Measurements from ENCODE around the gene LRRC25. TPM values are rescaled to one million over a fixed set of nuclear protein-coding genes. Genes with fewer than 3 reads are reported as not detected.

LRRC25 gene
- total RNA-seq, 3 donors from 2014 or later (not counting 1 experiment from before 2014, with no cell fraction given): 3.9 to 28.2 (median 12.0) TPM

- TF ChIP-seq CTCF (IDR thresholded peaks at IDR 0.05): no peak
- Mint-ChIP-seq H3K27ac (peak overlapping the region; percentile 63 to 97), H3K36me3 (no peaks in the 10 kb centered on the region), H3K4me1 (peaks cover 39 to 60% of the 10 kb centered on the region in 2 donors), H3K9me3 (no peaks in the 10 kb centered on the region), H3K4me3 (peak overlapping the region; percentile 45), H3K27me3 (ENCODE audit: low read depth in 2 of 2) (no peaks in the 10 kb centered on the region)
- H3K27ac ChIP-seq (ENCODE audit: low read length): peak overlapping the region; percentile 89
- H3K4me3 ChIP-seq (ENCODE audit: low read length): no peak overlapping the region
- intact Hi-C loops (cut with micrococcal nuclease): loop anchor here (5.0 kb wide), 3 partner anchors 38 to 223 kb away; partner anchors contain the start of gene MPV17L2
- H3K9me3 ChIP-seq (ENCODE audit: control insufficient read depth, insufficient read depth, low read length): no peaks in the 10 kb centered on the region
- peaks cover 58% of the 10 kb centered on the region for H3K4me1 ChIP-seq (ENCODE audit: control insufficient read depth, insufficient read depth, low read length)
- no peak for ATAC-seq
- peak in 1 of 2 donors; percentile 19 for DNase-seq
- no peaks in the 10 kb centered on the region for H3K36me3 ChIP-seq (ENCODE audit: control insufficient read depth, insufficient read depth, low read length)
- 25% methylated on average over 23 of the region's 25 CpGs for WGBS (ENCODE audit: insufficient coverage)
- H3K27me3 ChIP-seq (ENCODE audit: control insufficient read depth, insufficient read depth, low read length): no peaks in the 10 kb centered on the region
Measured at GRCh38 chr19:18415178-18415867, 17.9 kb upstream of the LRRC25 start.

- ATAC-seq: no peak
- H3K27me3 ChIP-seq (ENCODE audit: control insufficient read depth, insufficient read depth, low read length): no peaks in the 10 kb centered on the region
- 12% methylated on average over 9 of the region's 11 CpGs for WGBS (ENCODE audit: insufficient coverage)
- peak overlapping the region; percentile 63 to 97 for H3K27ac Mint-ChIP-seq
- no peaks in the 10 kb centered on the region for H3K9me3 Mint-ChIP-seq
- no peaks in the 10 kb centered on the region for H3K9me3 ChIP-seq (ENCODE audit: control insufficient read depth, insufficient read depth, low read length)
- no peaks in the 10 kb centered on the region for H3K27me3 Mint-ChIP-seq (ENCODE audit: low read depth in 2 of 2)
- H3K36me3 Mint-ChIP-seq: no peaks in the 10 kb centered on the region
- DNase-seq: peak in 1 of 2 donors; percentile 51
- no peak overlapping the region for H3K4me3 ChIP-seq (ENCODE audit: low read length)
- intact Hi-C loops (cut with micrococcal nuclease): loop anchor here (5.0 kb wide), 3 partner anchors 37 to 222 kb away; partner anchors contain the start of gene MPV17L2
- H3K4me1 ChIP-seq (ENCODE audit: control insufficient read depth, insufficient read depth, low read length): peaks cover 53% of the 10 kb centered on the region
- peak overlapping the region; percentile 89 for H3K27ac ChIP-seq (ENCODE audit: low read length)
- no peaks in the 10 kb centered on the region for H3K36me3 ChIP-seq (ENCODE audit: control insufficient read depth, insufficient read depth, low read length)
- peak overlapping the region; percentile 60 for H3K4me3 Mint-ChIP-seq
- peaks cover 35 to 56% of the 10 kb centered on the region in 2 donors for H3K4me1 Mint-ChIP-seq
- no peak for TF ChIP-seq CTCF (IDR thresholded peaks at IDR 0.05)
Measured at GRCh38 chr19:18414504-18415177, 17.2 kb upstream of the LRRC25 start.

- Histone ChIP-seq H3K36me3 (ENCODE audit: control insufficient read depth, insufficient read depth, low read length) (no peaks in the 10 kb centered on the region), H3K27me3 (ENCODE audit: control insufficient read depth, insufficient read depth, low read length) (no peaks in the 10 kb centered on the region), H3K9me3 (ENCODE audit: control insufficient read depth, insufficient read depth, low read length) (no peaks in the 10 kb centered on the region), H3K4me1 (ENCODE audit: control insufficient read depth, insufficient read depth, low read length) (peaks cover 47% of the 10 kb centered on the region), H3K4me3 (ENCODE audit: low read length) (no peak overlapping the region), H3K27ac (ENCODE audit: low read length) (no peak overlapping the region)
- H3K4me1 Mint-ChIP-seq: peaks cover 23 to 42% of the 10 kb centered on the region in 2 donors
- WGBS (ENCODE audit: insufficient coverage): 92% methylated on average over 15 of the region's 16 CpGs
- DNase-seq (no peak), ATAC-seq (no peak)
- intact Hi-C loops (cut with micrococcal nuclease): no loop called here
- no peak overlapping the region for H3K27ac Mint-ChIP-seq
- no peaks in the 10 kb centered on the region for H3K9me3 Mint-ChIP-seq
- TF ChIP-seq CTCF (IDR thresholded peaks at IDR 0.05): no peak
- H3K36me3 Mint-ChIP-seq: no peaks in the 10 kb centered on the region
- no peaks in the 10 kb centered on the region for H3K27me3 Mint-ChIP-seq (ENCODE audit: low read depth in 2 of 2)
- H3K4me3 Mint-ChIP-seq: no peak overlapping the region
Measured at GRCh38 chr19:18412610-18413239, 15.3 kb upstream of the LRRC25 start.

Data from natural killer cell (primary cell).